ENCODE results near the gene LDHD.

DNA sequence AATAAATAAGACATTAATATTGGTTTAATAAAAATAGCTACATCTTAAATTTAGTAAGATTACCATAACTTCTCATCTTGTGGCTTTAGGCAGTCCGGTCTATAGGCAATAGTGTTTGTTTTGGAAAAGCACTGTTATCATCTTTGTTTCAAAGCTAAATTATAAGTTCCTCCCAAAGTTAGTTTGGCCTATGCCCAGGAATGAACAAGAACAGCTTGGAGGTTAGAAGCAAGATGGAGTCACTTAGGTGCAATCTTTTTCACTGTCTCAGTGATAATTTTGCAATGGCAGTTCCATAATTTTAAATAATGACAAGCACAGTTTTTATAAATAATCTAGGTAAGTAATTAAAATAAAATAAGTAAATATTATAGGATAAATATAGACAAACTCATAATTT is 6.0 kb upstream of the LDHD start:
- TF ChIP-seq GATA1 (IDR thresholded peaks at IDR 0.05; ENCODE audit: low read depth, low read length) (no peak), POLR2A (IDR thresholded peaks at IDR 0.05; ENCODE audit: low read length) (no peak)
